Esophagus muscularis mucosa (tissue), 4 donors: ENCODE data around the gene FRY. TPM values are rescaled to one million over a fixed set of nuclear protein-coding genes. Genes with fewer than 3 reads are reported as not detected.
"Not testable (repeated sequence)": the region's sequence is repeated elsewhere in the genome, so short reads cannot be mapped to it uniquely, and the experiment has no call there.

ENCODE experiments used
- DNase-seq: peaks from one replicate; pipeline ENCODE4 v3.0.0-alpha.2; 2017; ENCODE audit errors: extremely low spot score
- H3K27ac ChIP-seq, 4 donors: fragments of 200-600 bp; sonication (generic); replicated peaks in 1 of 4; 1 replicate in 3 of 4; 2 replicates in 1 of 4; pipeline ENCODE4 v1.5.1; 2016 to 2019; ENCODE audit warnings: mild to moderate bottlenecking in 1 of 4
- H3K27me3 ChIP-seq, 4 donors: fragments of 200-600 bp; sonication (generic); one replicate each; pipeline versions ENCODE4 v1.5.1 to v1.6.0; 2016 to 2019
- H3K36me3 ChIP-seq, 4 donors: fragments of 200-600 bp; sonication (generic); one replicate each; pipeline ENCODE4 v1.5.1; 2016 to 2019
- H3K4me1 ChIP-seq, 4 donors: fragments of 200-600 bp; sonication (generic); one replicate each; pipeline ENCODE4 v1.5.1; 2016 to 2019
- H3K4me3 ChIP-seq, 4 donors: fragments of 200-600 bp; sonication (generic); 1 replicate in 2 of 4; 2 replicates in 2 of 4; pipeline ENCODE4 v1.5.1; 2016 to 2019; ENCODE audit warnings: mild to moderate bottlenecking in 4 of 4, moderate library complexity in 1 of 4
- H3K9me3 ChIP-seq, 4 donors: fragments of 200-600 bp; sonication (generic); 1 replicate in 3 of 4; 2 replicates in 1 of 4; pipeline ENCODE4 v1.5.1; 2016 to 2019
- EP300 ChIP-seq: sonication (generic); formaldehyde crosslinking; IDR thresholded peaks from one replicate; pipeline ENCODE4 v1.6.1; 2017; ENCODE audit warnings: antibody characterized with exemption
- POLR2A ChIP-seq: fragments of 450-650 bp; IDR thresholded peaks from one replicate; pipeline ENCODE4 v1.6.1; 2017; ENCODE audit warnings: antibody characterized with exemption, moderate library complexity, mild to moderate bottlenecking, low read depth
- POLR2AphosphoS5 ChIP-seq, 2 donors: sonication (generic); formaldehyde crosslinking; IDR thresholded peaks; one replicate each; pipeline ENCODE4 v1.6.1; 2017; ENCODE audit warnings: antibody characterized with exemption in 2 of 2
- WGBS: methylation state at CpG from one replicate; pipeline ENCODE4 v1.1.5; 2018; 5-methylcytosine and 5-hydroxymethylcytosine counted together
- intact Hi-C: fragments of 100-400 bp; cut with DNase I; formaldehyde crosslinking; loops from one replicate; pipeline ENCODE4 v1.15.1; 2023
- total RNA-seq, 4 donors: library from RNA; depleted of rRNA; stranded (reverse); fragments of >200 nt; gene quantifications; one replicate each; pipeline versions ENCODE4 v1.1.0 to v1.2.1, GENCODE V29; 2016
- TF ChIP-seq, protein P1 (sequence below), 3 experiments: fragments of 200-600 bp in 2 of 3; fragments of 450-650 bp in 1 of 3; sonication (generic) in 2 of 3; IDR thresholded peaks; one replicate each; pipeline ENCODE4 v1.5.1; 2017 to 2019; ENCODE audit warnings: antibody characterized with exemption in 3 of 3, mild to moderate bottlenecking in 2 of 3, moderate library complexity in 1 of 3

Gene FRY
- total RNA-seq, 4 donors from 2014 or later: 104 to 276 (median 135) TPM

DNA sequence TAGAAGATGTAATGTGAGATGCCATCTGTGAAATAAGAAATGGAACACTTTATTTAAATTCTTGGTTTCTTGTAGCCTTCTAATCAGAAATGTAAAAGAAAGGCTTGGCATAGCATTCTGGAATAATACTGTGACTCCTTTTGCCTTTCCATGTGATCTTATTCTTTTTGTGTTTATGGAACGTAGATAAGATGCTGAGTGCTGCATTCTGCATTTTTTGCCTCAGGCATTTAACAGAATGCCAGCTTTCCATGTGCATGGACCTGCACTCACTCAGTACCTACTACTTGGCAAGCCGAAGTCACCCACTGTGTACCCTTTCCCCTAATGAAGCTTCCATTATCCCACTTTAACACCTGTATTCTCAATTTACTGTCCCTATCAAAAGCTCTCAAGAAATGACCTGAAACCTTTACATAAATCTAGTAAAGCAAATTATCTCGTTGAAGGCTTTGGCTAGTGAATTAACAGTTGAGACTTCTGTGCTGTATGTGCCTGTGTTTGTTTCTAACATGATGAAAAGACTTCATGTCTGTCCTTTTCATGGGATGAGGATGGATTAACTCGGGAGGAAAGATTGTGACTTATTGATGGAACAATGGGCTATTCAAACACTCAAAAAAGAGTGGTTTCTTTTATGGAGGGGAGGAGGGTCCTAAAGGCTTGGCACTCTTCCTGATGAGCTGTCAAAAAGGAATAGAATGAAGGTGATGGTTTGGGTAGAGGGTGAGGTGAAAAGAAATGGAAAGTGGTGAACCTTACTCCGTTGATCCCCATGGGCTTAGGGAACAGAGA is 44.7 kb upstream of the FRY start:
- H3K27ac ChIP-seq: no peak overlapping the region
- intact Hi-C loops: no loop called here
- 75% methylated on average over 5 of the region's 5 CpGs for WGBS
- H3K4me3 ChIP-seq: no peak overlapping the region
- no peaks in the 10 kb centered on the region for H3K4me1 ChIP-seq
- H3K27me3 ChIP-seq: no peaks in the 10 kb centered on the region
- TF ChIP-seq POLR2A (no peak), EP300 (no peak), POLR2AphosphoS5 (IDR thresholded peaks at IDR 0.05) (no peak)
- TF ChIP-seq, protein P1, sequence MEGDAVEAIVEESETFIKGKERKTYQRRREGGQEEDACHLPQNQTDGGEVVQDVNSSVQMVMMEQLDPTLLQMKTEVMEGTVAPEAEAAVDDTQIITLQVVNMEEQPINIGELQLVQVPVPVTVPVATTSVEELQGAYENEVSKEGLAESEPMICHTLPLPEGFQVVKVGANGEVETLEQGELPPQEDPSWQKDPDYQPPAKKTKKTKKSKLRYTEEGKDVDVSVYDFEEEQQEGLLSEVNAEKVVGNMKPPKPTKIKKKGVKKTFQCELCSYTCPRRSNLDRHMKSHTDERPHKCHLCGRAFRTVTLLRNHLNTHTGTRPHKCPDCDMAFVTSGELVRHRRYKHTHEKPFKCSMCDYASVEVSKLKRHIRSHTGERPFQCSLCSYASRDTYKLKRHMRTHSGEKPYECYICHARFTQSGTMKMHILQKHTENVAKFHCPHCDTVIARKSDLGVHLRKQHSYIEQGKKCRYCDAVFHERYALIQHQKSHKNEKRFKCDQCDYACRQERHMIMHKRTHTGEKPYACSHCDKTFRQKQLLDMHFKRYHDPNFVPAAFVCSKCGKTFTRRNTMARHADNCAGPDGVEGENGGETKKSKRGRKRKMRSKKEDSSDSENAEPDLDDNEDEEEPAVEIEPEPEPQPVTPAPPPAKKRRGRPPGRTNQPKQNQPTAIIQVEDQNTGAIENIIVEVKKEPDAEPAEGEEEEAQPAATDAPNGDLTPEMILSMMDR (IDR thresholded peaks at IDR 0.05): no peak
- H3K36me3 ChIP-seq: no peaks in the 10 kb centered on the region
- H3K9me3 ChIP-seq: no peaks in the 10 kb centered on the region
- no peak for DNase-seq

DNA sequence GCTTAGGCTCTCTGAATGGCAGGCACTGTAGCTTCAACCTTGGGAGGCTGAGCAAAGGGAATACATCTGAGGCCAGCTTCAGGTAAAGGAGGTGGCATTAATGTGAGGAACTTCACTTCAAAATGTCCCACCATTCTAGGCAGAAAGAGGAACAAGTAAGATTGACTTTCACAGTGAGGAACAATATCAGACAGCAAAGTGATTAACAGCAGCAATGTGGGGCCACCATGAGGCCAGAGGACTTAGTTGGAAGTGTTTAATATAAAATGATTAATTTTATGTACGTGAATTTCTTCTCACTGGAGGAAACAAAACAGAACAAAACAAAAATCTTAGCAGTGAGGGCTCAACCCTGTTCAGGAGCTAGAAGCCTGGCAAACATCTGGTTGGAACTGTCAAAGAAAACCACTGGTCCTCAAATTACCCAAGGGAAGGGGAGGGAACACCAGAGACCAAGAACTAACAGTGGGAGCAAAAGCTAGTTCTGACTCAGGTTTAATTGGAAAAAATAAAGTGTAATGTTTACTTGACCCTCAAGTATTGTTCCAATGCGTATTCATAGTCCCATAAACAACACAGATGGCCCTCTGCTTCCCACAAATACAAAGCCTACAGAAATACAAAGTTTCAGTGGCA is 43.9 kb upstream of the FRY start:
- intact Hi-C loops: no loop called here

DNA sequence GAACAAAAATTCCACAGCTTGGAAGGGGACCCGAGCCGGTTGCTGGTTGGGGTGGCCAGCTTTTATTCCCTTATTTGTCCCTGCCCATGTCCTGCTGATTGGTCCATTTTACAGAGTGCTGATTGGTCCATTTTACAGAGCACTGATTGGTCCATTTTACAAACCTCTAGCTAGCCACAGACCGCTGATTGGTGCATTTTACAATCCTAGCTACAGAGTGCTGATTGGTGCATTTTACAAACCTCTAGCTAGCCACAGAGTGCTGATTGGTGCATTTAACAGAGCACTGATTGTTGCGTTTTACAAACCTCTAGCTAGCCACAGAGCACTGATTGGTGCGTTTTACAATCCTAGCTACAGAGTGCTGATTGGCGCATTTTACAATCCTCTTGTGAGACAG is 37.2 kb upstream of the FRY start:
- H3K9me3 ChIP-seq, DNase-seq, H3K27me3 ChIP-seq, H3K4me1 ChIP-seq, H3K4me3 ChIP-seq, intact Hi-C loops, H3K27ac ChIP-seq, H3K36me3 ChIP-seq: not testable (repeated sequence)
- 91% methylated on average over 6 of the region's 6 CpGs for WGBS

More for the DNA sequence above, 43.9 kb upstream of the FRY start:
- TF ChIP-seq POLR2A: no peak
- TF ChIP-seq, protein P1 (IDR thresholded peaks at IDR 0.05): no peak
- TF ChIP-seq POLR2AphosphoS5 (IDR thresholded peaks at IDR 0.05): no peak
- Histone ChIP-seq H3K36me3 (no peaks in the 10 kb centered on the region), H3K4me1 (no peaks in the 10 kb centered on the region), H3K4me3 (no peak overlapping the region), H3K27me3 (no peaks in the 10 kb centered on the region), H3K27ac (no peak overlapping the region), H3K9me3 (no peaks in the 10 kb centered on the region)
- 67% methylated on average over 2 of the region's 2 CpGs for WGBS
- no peak for DNase-seq

DNA sequence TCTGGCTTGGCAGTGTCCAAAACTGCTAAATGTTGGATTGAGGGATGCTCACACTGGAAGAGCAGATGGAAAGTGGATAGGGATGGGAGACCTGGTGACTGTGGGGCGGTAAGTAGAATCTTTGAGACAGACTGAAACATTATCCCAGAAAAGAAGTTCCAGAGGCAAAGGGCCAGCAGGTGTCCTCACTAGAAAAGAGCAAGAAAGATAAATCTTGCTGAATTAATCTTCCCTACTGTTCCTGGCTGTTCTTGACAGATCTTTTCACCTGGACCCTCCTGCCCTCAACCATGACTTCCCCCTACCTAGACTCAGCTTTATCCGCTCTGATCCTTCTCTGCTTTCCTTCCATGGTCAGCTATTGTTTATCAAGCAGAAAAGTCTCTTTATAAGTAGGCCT is 35.0 kb upstream of the FRY start:
- Histone ChIP-seq H3K4me3 (no peak overlapping the region), H3K9me3 (no peaks in the 10 kb centered on the region), H3K27ac (no peak overlapping the region), H3K36me3 (no peaks in the 10 kb centered on the region), H3K27me3 (no peaks in the 10 kb centered on the region), H3K4me1 (peaks cover 0 to 14% (median 6%) of the 10 kb centered on the region in 4 donors)
- DNase-seq: no peak
- TF ChIP-seq POLR2AphosphoS5 (IDR thresholded peaks at IDR 0.05) (no peak), POLR2A (no peak), EP300 (no peak)
- TF ChIP-seq, protein P1 (IDR thresholded peaks at IDR 0.05): no peak
- 43% methylated on average over 2 of the region's 2 CpGs for WGBS
- intact Hi-C loops: no loop called here

DNA sequence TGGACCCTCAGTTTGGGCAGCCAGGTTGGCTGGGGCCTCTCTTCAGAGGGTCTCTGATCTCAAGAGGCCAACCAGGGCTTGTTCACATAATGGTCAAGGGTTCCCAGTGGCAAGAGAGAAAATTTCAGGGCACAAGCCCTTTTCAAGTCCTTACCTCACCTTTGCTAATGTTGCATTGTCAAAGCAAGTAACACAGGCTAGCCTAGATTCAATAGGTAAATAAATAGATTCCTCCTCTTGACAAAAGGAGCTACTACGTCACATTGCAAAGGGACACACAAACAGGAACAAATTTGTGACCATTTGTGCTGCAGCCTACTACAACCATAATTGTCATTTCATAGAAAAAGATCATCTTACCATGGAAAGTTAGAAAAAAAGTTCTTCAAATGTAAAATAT is 33.9 kb upstream of the FRY start:
- TF ChIP-seq POLR2AphosphoS5 (IDR thresholded peaks at IDR 0.05) (no peak), EP300 (no peak), POLR2A (no peak)
- TF ChIP-seq, protein P1 (IDR thresholded peaks at IDR 0.05): no peak
- intact Hi-C loops: no loop called here
- Histone ChIP-seq H3K36me3 (no peaks in the 10 kb centered on the region), H3K27me3 (no peaks in the 10 kb centered on the region), H3K4me3 (no peak overlapping the region), H3K9me3 (no peaks in the 10 kb centered on the region), H3K4me1 (peaks cover 0 to 20% (median 8%) of the 10 kb centered on the region in 4 donors), H3K27ac (no peak overlapping the region)
- WGBS: 95% methylated on average over 1 of the region's 1 CpG
- DNase-seq: no peak
